ENCODE data around the gene CLTCL1.

CLTCL1 gene

DNA sequence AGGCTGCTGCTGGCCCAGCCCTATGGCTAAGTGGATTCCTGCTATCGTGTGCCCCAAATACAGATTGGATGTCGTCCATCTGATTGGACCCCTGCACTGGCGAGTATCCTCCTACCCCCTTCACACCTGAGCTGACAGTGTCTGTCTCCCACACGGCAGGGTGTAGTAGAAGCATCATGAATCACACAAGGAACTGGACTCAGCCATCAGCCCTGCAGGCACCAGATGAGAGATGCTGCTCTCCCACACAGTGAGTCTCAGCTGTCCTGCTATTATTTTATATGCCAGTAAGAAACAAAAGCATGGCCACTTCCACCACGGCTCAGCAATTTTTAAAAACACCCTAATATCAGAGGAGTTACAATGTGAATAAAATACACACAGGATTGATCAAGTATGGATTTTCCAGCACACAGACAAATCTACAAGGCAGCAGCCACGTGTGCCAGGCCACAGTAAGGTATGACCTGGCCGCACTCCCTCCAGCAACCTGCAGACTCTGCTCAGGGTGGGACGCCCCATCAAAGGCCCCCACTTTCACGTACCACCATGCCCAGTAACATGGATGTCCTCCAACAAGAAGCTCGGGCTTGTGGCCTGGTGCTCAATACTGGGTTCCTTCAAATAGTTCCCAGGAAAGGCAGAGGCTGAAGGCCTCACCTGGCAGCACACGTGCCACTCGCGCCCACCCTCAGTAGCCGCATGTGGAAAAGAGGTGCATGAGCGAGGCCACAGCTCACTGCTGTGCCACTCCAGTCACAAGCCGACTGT is 96.6 kb downstream of the CLTCL1 start:
- H3K9ac ChIP-seq (ENCODE audit: low read depth, low read length): no peak overlapping the region
- no peak overlapping the region for H3K4me3 ChIP-seq (ENCODE audit: low read length)
- H3K9me3 ChIP-seq (ENCODE audit: insufficient read depth, low read depth, low read length): no peaks in the 10 kb centered on the region
- 94% methylated on average over 15 of the region's 16 CpGs for WGBS
- H3K27ac ChIP-seq (ENCODE audit: low read depth, low read length): no peak overlapping the region
- H3K27me3 ChIP-seq (ENCODE audit: insufficient read depth, low read length): no peaks in the 10 kb centered on the region
- H3K4me1 ChIP-seq (ENCODE audit: insufficient read depth, low read length): no peaks in the 10 kb centered on the region
- H3K36me3 ChIP-seq (ENCODE audit: insufficient read depth, low read length): peaks cover 16% of the 10 kb centered on the region

GRCh38 chr22:19193879-19194278 is 97.6 kb downstream of the CLTCL1 start:
- WGBS: 95% methylated on average over 6 of the region's 6 CpGs
- no peaks in the 10 kb centered on the region for H3K4me1 ChIP-seq (ENCODE audit: insufficient read depth, low read length)
- H3K9me3 ChIP-seq (ENCODE audit: insufficient read depth, low read depth, low read length): no peaks in the 10 kb centered on the region
- no peaks in the 10 kb centered on the region for H3K27me3 ChIP-seq (ENCODE audit: insufficient read depth, low read length)
- peaks cover 7% of the 10 kb centered on the region; the same call in 1 of the 2 replicates for H3K36me3 ChIP-seq (ENCODE audit: insufficient read depth, low read length)
- H3K27ac ChIP-seq (ENCODE audit: low read depth, low read length): no peak overlapping the region
- H3K9ac ChIP-seq (ENCODE audit: low read depth, low read length): no peak overlapping the region
- no peak overlapping the region for H3K4me3 ChIP-seq (ENCODE audit: low read length)

DNA sequence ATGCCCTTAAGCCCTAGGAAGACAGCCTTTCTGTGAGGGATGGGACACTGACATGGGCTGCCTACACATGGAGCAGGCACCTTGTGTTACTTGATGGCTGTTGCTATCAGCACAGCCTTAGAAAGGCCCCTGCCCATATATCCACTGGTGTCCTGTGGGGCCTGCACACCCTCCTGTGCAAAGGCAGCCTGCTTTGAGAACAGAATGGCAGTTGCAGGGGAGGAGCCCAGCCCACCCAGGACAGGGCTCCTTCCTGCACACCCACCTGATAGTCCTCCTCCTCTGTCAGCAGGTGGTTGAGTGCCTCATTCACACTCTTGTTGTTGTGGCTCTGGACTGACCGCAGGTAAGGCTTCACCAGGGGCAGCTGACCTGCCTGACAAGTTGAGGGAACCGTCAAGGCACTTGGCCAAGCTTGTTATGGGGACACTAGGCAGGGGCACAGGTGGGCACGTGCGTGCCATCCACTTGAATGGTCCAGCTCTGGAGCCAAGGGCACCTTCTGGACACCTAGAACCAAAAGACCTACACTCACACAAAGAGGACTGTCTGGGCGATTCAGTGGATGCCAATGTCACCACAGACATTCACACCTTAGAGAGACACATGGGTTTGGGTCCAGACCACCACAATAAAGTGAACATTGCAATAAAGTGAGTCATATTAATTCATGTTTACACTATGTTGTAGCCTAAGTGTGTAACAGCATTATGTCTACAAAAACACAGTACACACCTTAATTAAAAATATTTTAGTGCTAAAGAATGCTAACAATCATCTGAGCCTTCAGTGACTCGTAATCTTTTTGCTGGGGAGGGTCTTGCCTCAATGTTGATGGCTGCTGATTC is 103.6 kb downstream of the CLTCL1 start:
- WGBS: 92% methylated on average over 6 of the region's 6 CpGs
- Histone ChIP-seq H3K27me3 (ENCODE audit: insufficient read depth, low read length) (no peaks in the 10 kb centered on the region), H3K36me3 (ENCODE audit: insufficient read depth, low read length) (peaks cover 6% of the 10 kb centered on the region; the same call in 1 of the 2 replicates), H3K4me1 (ENCODE audit: insufficient read depth, low read length) (no peaks in the 10 kb centered on the region), H3K9me3 (ENCODE audit: insufficient read depth, low read depth, low read length) (no peaks in the 10 kb centered on the region), H3K27ac (ENCODE audit: low read depth, low read length) (no peak overlapping the region), H3K9ac (ENCODE audit: low read depth, low read length) (no peak overlapping the region), H3K4me3 (ENCODE audit: low read length) (no peak overlapping the region)

DNA sequence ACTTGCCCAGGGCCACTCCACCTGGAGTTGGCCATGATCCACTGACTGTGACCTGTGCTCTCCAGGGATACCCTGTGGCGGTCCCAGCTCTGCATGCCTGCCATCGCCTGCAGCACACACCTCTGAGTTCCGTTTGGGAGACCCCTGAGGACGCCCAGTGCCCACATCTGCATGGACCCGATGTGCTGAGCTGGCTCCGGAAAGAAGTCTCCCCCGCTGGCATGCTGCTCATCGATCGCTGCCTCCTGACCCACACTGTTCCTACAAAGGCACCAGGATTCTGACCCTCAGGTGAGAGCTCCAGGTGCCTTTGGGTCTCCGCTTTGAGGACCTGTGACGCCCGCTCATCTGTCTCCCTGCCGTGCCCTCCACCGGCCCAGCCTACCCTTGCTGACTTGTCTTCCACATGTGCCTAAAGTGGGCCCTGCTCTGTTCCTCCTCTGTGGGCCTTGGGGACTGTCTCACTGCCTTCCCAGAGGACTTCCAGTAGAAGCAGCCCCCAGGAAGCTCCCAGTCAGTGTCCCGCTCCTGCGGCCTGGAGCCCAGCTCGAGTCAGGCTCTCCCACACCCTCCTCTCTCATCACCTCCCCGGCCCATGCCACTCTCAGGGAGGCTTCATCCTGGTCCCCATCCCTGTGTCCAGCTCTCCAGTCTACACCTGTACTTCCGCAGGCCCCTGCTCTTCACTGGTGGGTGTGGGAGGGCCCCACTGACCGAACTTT is 107.1 kb downstream of the CLTCL1 start:
- WGBS: 93% methylated on average over 20 of the region's 20 CpGs
- H3K4me3 ChIP-seq (ENCODE audit: low read length): no peak overlapping the region
- H3K4me1 ChIP-seq (ENCODE audit: insufficient read depth, low read length): 0 out of 2 replicates have a peak, but pooled peaks cover 4% of the 10 kb centered on the region
- H3K36me3 ChIP-seq (ENCODE audit: insufficient read depth, low read length): peaks cover 6% of the 10 kb centered on the region; the same call in 1 of the 2 replicates
- H3K9ac ChIP-seq (ENCODE audit: low read depth, low read length): no peak overlapping the region
- no peaks in the 10 kb centered on the region for H3K27me3 ChIP-seq (ENCODE audit: insufficient read depth, low read length)
- H3K9me3 ChIP-seq (ENCODE audit: insufficient read depth, low read depth, low read length): no peaks in the 10 kb centered on the region
- H3K27ac ChIP-seq (ENCODE audit: low read depth, low read length): no peak overlapping the region

- 91% methylated on average over 9 of the region's 9 CpGs for WGBS
- Histone ChIP-seq H3K27ac (ENCODE audit: low read depth, low read length) (no peak overlapping the region), H3K4me1 (ENCODE audit: insufficient read depth, low read length) (0 out of 2 replicates have a peak, but pooled peaks cover 4% of the 10 kb centered on the region), H3K36me3 (ENCODE audit: insufficient read depth, low read length) (peaks cover 5% of the 10 kb centered on the region; the same call in 1 of the 2 replicates), H3K27me3 (ENCODE audit: insufficient read depth, low read length) (no peaks in the 10 kb centered on the region), H3K4me3 (ENCODE audit: low read length) (no peak overlapping the region), H3K9me3 (ENCODE audit: insufficient read depth, low read depth, low read length) (no peaks in the 10 kb centered on the region), H3K9ac (ENCODE audit: low read depth, low read length) (no peak overlapping the region)
Measured at GRCh38 chr22:19183216-19183615, 108.3 kb downstream of the CLTCL1 start.

- Histone ChIP-seq H3K4me1 (ENCODE audit: insufficient read depth, low read length) (0 out of 2 replicates have a peak, but pooled peaks cover 4% of the 10 kb centered on the region), H3K36me3 (ENCODE audit: insufficient read depth, low read length) (no peaks in the 10 kb centered on the region), H3K9ac (ENCODE audit: low read depth, low read length) (no peak overlapping the region), H3K4me3 (ENCODE audit: low read length) (no peak overlapping the region), H3K27ac (ENCODE audit: low read depth, low read length) (no peak overlapping the region), H3K9me3 (ENCODE audit: insufficient read depth, low read depth, low read length) (no peaks in the 10 kb centered on the region), H3K27me3 (ENCODE audit: insufficient read depth, low read length) (no peaks in the 10 kb centered on the region)
- WGBS: 72% methylated on average over 9 of the region's 9 CpGs
Measured at GRCh38 chr22:19182472-19183157, 108.9 kb downstream of the CLTCL1 start.

DNA sequence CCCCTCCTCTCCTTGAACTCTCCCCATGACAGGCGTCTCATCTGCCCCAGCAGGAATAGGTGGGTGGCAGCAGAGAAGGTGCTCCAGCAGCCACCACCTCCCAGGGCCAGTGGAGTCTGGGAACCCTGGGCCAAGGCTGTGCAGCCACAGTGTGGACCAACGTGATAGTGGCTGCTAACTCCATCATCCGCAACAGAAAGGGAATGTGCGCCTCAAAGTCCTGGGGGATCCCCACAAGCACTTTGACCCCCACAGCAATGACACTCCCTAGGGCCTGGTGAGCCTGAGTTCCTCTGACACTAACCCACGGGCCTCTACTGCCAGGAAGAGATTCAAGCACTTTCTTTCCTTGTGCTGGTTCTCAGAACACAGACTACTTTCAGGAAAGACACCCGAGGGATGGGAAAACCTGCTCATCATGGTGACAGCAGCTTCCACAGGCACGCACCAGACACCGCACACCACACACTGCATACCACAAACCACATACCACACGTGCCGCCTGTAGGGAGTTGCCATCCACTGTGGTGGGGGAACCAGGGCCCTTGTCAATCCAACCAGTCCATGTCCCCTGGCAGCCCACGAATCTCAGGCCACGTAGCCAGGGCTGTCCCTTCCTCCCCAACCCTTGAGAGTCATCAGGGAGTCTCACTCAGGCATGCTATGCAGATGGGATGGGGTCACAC is 109.6 kb downstream of the CLTCL1 start:
- Histone ChIP-seq H3K9ac (ENCODE audit: low read depth, low read length) (no peak overlapping the region), H3K27ac (ENCODE audit: low read depth, low read length) (no peak overlapping the region), H3K4me1 (ENCODE audit: insufficient read depth, low read length) (0 out of 2 replicates have a peak, but pooled peaks cover 4% of the 10 kb centered on the region), H3K9me3 (ENCODE audit: insufficient read depth, low read depth, low read length) (no peaks in the 10 kb centered on the region), H3K27me3 (ENCODE audit: insufficient read depth, low read length) (no peaks in the 10 kb centered on the region), H3K36me3 (ENCODE audit: insufficient read depth, low read length) (peaks cover under 1% of the 10 kb centered on the region; the same call in 1 of the 2 replicates), H3K4me3 (ENCODE audit: low read length) (no peak overlapping the region)
- WGBS: 84% methylated on average over 12 of the region's 12 CpGs

GRCh38 chr22:19180740-19181410 is 110.6 kb downstream of the CLTCL1 start:
- H3K27ac ChIP-seq (ENCODE audit: low read depth, low read length): no peak overlapping the region
- H3K9ac ChIP-seq (ENCODE audit: low read depth, low read length): no peak overlapping the region
- no peaks in the 10 kb centered on the region for H3K27me3 ChIP-seq (ENCODE audit: insufficient read depth, low read length)
- H3K9me3 ChIP-seq (ENCODE audit: insufficient read depth, low read depth, low read length): no peaks in the 10 kb centered on the region
- H3K4me3 ChIP-seq (ENCODE audit: low read length): no peak overlapping the region
- peaks cover 5% of the 10 kb centered on the region; the same call in 1 of the 2 replicates for H3K36me3 ChIP-seq (ENCODE audit: insufficient read depth, low read length)
- WGBS: 93% methylated on average over 11 of the region's 11 CpGs
- 0 out of 2 replicates have a peak, but pooled peaks cover 4% of the 10 kb centered on the region for H3K4me1 ChIP-seq (ENCODE audit: insufficient read depth, low read length)

DNA sequence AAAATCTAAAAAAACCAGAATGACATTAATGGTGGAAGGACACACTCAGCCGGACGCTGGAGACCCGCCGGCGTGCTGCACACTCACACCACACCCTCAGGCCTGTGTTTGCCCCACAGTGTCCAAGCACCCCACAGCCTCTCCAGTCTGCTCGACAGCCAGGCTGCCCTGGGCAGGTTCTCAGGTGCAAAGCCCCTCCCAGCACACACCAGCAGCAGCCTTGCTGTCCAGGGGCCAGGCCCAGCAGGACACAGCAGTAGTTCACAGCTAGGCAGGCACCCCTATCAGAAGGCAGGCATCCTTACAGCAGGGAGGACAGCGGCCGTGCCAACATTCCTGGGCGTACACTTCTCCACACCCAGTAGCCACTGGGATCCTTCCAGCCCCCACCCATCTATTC is 111.3 kb downstream of the CLTCL1 start:
- Histone ChIP-seq H3K9ac (ENCODE audit: low read depth, low read length) (no peak overlapping the region), H3K27me3 (ENCODE audit: insufficient read depth, low read length) (no peaks in the 10 kb centered on the region), H3K4me3 (ENCODE audit: low read length) (no peak overlapping the region), H3K36me3 (ENCODE audit: insufficient read depth, low read length) (peaks cover 11% of the 10 kb centered on the region; the same call in 1 of the 2 replicates), H3K4me1 (ENCODE audit: insufficient read depth, low read length) (0 out of 2 replicates have a peak, but pooled peaks cover 4% of the 10 kb centered on the region), H3K27ac (ENCODE audit: low read depth, low read length) (no peak overlapping the region), H3K9me3 (ENCODE audit: insufficient read depth, low read depth, low read length) (no peaks in the 10 kb centered on the region)
- 90% methylated on average over 9 of the region's 9 CpGs for WGBS

All from HUES64 (cell line).